ENCODE measurements around the gene NAT14. TPM values are rescaled to one million over a fixed set of nuclear protein-coding genes. Genes with fewer than 3 reads are reported as not detected.
A peak's percentile ranks its signal among the peaks of the same experiment; 100 is the strongest.

Gene NAT14
- total RNA-seq, 1 donor from 2014 or later = 7.3 TPM

DNA sequence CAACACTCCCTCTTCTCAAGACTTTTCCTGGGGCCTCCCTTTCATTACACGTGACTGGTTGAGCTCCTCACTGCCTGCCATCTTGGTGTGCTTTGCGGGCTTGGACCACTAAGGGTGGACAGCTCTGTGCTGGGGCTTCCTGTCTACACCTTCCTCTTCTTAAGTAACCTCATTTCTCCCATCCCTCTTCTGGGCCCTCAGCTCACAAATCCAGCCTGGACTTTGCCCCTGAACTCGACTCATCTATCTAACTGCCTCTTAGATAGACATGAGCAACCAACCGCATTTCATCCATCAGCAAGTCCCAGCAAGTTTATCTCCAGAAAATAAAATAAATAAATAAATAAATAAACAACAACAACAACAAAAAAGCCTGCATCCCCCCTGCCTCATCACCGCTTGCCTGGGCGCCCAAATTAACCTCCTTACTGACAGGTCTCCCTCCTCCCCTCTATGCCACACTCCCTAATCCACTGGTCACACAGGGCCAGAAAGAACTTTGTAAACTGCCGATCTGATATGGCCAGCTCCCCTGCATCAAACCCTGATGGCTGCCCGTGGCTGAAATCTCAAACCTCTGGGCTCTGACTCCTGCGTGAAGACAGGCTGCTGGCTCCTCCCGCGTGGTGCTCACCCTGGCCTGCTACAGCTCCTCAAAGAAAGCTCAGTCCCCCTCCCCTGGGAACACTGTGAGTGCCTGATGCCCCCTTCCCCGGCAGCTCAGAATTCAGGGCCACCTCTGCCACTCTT lies 31.3 kb upstream of the NAT14 start:
- DNase-seq (ENCODE audit: low spot score) = no peak

DNA sequence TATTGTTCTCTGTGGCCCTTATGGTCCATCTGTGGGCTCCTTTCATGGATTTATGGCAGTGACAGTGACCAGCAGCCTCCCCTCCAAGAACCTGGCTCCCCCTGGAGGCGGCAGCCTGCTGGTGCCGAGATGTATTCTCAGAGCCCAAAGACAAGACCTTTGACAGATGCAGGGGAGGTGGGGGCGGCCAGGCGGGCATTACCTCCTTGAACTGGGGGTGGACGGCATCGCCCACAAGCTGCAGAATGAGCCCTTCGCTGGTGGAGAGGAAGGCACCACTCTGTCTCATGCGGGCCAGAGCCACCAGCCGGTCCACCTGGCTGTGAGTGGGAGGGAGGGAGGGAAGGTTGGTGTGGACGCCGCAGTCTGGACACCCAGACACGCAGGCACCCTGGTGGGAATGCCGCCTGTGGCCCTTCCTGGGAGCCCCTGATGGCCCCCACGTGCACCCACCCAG lies 30.2 kb upstream of the NAT14 start:
- no peak for DNase-seq (ENCODE audit: low spot score)

DNA sequence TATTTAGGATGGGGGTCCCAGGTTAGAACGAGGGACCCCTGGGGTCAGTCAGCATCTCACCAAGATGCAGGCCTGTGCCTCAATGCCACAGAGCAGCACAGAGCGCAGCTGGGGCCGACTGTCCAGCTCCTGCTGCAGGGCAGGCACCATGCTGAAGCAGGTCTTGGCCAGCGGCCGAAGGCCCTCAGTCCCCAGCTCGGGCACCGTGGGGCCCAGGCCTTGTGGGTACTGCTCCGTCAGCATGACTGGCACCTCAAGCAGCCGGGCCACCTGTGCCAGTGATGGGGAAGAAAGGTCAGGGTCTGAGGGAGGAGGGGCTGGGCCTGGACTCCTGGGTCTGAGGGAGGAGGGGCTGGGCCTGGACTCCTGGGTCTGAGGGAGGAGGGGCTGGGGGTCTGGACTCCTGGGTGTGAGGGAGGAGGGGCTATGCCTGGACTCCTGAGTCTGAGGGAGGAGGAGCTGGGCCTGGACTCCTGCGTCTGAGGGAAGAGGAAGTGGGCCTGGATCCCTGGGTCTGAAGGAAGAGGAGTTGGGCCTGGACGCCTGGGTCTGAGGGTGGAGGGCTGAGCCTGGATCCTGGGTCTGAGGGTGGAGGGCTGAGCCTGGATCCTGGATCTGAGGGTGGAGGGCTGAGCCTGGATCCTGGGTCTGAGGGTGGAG lies 29.3 kb upstream of the NAT14 start:
- no peak for DNase-seq (ENCODE audit: low spot score)

DNA sequence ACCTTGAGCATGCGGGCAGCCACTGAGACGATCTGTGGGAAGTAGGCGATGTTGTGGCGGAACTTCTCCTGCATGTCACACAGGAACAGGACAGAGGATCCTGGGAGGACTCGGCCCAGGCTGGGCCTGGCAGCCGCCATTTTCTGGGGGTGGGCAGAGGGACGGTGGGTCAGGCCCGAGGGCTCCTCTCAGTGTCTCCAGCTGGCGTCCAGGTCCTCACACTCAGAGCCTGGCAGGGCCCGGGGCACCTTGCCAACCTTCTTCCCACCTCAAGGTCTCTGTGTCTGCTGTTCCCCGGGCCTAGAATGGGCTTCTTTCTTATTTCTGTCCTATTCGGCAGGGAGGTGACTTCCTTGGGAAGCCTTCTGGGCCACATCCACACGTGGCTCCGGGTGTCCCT lies 28.6 kb upstream of the NAT14 start:
- DNase-seq (ENCODE audit: low spot score) = no peak

DNA sequence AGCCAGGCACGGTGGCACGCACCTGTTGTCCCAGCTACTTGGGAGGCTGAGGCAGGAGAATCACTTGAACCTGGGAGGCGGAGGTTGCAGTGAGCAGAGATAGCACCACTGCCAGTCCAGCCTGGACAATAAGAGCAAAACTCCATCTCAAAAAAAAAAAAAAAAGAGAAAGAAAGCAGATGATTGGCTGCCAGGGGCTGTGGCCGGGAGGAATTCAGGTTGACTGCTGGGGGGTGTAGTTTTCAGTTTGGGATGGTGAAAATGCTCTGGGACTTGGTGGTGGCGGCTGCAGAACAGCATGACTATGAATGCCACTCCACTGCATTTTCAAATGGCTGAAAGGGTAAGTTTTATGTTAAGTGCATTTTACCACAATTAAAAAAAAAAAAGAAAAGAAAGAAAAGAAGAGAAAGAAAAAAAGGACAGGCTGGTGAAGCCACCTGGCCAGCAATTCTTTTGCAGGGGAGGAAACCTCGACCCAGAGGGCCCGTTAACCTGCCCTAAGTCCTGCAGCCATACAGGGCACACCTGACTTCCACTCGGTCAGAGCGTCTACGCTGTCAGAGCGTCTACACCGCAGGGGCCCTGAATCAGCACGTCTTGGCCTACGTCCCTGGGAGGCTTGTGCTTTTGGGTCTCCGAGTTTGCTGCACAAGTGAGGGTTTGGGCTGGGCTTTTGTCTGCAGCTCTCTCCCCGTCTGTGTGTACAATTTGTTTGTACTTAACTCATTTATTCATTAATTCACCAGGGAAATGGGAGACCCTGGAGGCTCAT lies 27.1 kb upstream of the NAT14 start:
- no peak for DNase-seq (ENCODE audit: low spot score)

DNA sequence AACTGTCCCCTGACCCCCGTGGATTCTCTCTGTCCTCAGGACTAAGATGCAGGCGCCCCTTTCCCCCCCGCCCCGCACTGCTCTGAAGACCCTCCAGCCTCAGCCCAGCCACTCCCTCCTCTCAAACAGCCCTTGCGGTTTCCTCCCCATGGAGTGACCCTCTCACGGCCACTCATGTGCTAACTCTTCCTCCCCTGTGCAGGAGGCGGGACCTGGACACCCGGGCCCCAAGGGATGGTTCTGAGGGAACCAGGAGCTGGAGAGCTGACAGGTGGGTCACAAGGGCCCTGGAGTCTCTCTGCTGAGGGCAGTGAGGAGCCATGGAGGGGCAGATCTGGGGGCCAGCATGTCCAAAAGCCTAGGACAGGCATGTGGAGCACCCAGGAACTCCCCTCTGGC lies 25.4 kb upstream of the NAT14 start:
- no peak for DNase-seq (ENCODE audit: low spot score)

DNA sequence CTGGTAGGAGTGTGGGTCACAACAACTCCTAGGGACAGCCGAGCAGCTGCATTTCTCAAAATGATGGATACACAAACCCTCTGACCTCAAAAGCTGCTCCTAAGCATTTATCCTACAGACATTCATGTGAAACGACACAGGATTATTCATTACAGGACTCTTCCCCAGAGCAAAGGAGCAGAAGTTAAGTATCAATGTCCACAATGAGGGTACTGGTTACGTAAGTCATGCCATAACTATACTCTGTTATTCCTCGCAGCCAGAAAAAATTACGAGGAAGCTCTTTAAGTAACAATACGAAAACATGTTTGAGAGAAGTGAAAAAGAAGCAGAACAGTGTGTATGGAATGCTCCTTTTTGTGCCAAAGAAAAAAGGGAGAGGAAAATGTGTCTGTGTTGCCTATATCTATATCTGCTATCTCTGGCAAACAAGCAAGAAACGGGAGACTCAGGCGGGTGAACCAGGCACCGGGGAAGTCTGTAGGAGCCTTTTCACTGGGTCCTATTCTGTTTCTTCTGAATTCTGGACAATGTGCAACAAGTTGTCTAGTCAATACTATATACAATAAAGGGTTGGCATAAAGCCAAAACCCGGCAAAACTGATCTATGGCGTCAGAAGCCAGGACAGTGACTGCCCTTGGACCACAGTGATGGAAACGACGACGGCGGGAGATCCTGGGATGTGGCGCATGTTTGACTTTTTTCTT lies 24.9 kb upstream of the NAT14 start:
- DNase-seq (ENCODE audit: low spot score) = no peak

DNA sequence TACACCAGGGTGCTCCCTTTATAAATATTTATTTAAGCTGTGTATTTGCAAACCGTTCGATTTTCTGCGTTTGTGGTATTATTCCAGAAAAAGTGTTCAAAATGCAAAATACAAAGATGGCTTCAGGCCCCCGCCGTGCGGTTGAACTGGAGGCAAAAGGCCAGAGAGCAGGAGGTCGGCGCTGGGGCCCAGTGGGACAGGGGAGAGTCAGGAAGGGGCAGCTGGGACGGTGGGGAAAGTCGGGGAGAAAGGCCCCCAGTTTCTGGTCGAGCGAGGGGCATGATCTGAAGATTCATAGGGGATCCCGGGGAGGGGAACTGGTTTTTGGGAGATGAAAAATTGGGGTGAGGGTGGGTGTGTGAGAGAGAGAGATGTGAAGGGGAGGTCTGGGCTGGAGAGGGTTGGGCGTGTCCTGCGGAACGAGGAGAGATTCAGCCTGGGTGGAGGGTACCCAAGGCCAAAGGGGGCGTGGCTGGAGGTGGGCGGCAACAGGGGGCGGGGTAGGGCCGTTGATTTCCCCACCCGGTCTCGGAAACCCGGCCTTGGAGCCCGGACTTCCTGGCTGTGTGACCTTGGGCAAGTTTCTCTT lies 24.2 kb upstream of the NAT14 start:
- DNase-seq (ENCODE audit: low spot score) = no peak

DNA sequence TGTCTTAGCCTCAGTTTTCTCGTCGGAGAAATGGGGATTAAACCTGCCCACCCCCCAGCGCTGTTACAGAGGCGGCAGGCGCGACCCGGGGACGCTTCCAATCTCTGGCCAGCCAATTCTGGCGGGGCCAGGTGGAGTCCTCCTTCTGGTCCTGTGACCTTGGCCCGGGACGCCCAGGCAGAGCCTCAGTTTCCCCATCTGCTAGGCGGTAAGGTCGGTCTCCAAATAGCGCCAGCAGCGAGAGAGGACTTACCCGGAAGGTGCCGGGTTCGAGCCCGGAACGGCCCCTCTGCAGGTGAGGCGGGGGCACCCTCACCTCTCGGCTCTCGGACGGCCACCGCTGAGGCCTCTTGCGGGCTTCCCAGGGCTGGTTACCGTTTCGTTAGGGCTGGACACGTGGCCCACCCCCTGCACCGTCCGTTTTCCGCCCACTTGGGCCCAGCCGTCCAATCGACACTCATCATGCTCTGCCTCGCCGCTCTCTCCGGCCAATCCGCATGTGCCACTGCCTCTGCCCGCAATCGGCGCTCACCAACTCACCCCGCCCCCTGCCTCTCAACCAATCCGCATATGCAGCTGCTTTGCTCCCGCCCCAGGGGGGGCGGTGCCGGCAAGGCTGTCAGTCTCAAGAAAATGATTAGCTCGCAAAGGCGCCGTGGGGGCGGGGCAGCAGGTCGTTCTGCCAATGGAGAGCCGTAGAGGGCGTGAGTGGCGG lies 23.6 kb upstream of the NAT14 start, which contains the start of gene ISOC2:
Gene ISOC2, minus strand, starts transcription at position 384 of the 715 bp plus-strand sequence. CDS start 5,156 bp downstream, outside the sequence.
- DNase-seq (ENCODE audit: low spot score) = peak; percentile 100

DNA sequence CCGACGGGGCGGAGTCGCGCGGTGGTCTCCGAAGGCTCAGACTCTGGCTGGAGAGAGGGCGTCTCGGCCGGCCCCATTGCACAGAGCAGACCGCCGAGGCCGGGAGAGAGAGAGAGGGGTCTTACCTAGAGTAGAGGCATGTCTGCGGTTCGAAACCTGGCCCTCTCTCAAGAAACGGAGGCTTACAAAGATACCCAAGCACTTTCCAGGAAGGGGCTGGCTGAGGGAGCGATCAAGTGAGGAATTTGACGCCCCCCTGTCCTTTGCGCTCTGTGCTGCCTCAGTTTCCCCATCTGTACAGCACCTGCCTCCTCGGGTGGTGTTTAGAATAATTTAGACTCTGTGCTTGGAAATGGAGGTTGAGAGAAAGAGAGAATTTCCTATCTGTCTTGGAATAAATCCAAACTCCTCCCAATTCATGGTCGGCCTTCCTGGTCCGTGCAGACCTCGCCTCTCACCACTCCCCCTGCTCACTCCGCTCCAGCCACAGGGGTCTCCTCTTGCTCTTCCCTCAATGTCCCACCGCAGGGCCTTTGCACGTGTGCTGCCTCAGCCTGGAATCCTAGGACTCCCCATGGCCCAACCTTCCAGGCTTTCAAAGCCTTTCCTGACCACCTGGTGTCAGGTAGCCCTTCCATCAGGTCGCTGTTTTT lies 22.9 kb upstream of the NAT14 start:
- DNase-seq (ENCODE audit: low spot score) = no peak

DNA sequence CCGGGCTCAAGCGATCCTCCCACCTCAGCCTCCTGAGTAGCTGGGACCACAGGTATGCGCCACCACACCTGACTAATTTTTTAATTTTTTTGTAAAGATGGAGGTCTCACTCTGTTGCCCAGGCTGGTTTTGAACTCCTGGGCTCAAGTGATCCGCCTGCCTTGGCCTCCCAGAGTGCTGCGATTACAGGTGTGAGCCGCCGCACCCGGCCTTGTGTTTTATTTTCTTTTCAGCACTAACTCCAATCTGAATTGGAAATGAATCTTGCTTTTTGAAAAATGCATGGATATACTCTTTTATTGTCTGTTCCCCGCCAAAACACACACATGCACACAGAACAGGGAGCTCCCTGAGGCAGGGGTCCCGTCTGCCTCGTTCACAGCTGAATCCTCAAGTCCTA lies 22.3 kb upstream of the NAT14 start:
- no peak for DNase-seq (ENCODE audit: low spot score)

DNA sequence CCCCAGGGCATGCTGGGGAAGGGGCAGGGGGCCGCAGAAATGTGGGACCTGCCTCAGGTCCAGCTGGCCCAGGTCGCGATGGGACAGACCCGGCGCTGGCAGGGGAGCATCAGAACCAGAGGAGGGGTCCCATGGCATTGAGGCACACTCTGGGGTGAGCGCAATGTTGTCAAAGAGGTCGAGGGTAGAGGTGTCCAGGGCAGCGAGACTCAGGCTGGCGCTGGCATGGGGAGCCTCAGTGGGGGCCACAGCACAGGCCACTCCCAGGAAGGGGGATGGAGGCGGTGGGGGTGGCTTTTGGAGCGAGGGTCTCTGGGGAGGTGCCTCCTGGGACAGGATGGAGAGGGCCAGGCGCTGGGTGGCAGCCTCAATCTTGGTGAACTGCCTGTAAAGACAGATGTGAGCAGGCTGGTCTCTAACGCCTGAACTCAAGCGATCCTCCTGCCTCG lies 21.4 kb upstream of the NAT14 start:
- no peak for DNase-seq (ENCODE audit: low spot score)

DNA sequence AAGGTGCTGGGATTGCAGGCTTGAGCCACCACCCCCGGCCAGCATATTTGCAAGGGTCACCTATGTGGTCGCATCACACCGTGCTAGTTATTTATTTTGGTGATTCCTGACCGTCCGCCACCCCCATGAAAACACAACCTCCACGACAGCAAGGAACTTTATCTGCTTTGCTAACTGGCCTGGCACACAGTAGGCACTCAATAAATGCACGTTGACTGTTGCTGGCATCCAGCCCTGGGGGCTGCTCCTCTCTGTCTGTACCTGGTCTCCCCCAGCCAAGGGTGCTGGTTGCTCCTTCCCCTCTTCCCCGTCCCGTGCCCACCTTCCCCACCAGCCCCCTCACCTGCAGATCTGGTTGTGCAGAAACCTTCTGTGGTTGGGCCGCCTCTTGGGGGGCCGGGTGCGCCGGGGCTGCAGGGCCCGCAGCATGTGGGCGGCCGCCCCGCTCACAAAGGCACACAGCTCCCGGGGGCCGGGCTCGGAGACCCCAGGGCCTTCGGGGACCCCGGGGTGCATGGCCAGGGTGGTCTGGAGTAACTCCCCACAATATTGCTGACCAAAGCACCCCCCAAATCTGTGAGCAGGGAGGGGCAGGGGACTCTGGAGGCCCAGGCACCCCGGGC lies 20.8 kb upstream of the NAT14 start:
- no peak for DNase-seq (ENCODE audit: low spot score)

DNA sequence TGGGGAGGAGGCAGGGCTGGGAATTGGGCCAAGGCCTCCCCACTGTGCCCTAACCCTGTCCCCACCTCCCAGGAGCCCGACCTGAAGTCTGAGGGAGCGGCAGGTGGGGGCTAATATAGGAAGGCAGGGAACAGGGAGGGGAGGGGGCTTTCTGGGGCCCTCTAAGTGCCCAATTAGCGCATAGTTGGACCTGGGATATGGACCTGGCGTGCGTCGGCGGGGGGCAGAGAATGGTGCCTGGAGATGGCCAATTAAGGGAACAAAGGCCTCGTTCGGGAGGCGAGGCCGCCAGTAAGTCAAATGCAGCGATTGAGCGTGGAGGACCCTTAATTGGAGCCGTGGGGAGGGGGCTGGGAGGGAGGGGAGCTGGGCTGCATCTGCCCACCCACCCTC lies 20.3 kb upstream of the NAT14 start, which contains the start of gene C19orf85:
Gene C19orf85, minus strand, starts transcription at position 90 of the 393 bp plus-strand sequence. CDS start 197 bp downstream, outside the sequence.
- no peak for DNase-seq (ENCODE audit: low spot score)

DNA sequence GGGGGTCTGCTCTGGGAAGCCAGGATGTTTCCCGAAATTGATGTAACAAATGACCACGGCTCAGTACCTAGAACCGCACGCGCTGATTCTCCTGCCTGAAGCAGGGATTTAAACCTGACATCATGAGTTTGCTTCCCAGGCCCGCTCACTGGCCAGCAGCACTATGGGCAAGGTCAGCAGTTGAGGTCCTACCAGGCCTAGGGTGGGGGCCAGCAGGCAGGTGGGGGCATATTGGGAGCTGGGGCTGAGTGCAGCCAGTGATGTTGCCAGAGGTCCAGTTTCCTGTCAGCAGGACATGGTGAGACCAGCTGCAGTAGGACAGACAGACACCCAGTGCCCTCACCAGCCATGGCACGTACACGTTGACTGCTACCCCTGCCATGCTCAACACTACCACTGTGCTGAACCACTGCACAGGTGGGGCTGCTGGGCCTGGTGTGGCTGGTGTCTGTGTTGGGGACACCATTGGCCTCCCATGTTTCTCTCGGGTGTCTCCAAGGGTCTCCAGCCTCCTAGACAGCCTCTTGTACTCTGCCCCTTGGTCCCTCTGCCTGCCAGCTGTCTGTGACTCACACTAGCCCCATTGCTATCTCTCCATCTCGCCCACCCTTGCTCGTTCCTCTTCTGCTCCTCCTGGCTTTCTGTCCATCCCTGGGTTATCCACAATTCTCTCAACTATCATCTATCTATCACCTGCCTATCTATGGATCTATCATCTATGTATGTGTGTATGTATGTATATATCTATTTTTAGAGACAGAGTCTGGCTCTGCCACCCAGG lies 19.3 kb upstream of the NAT14 start:
- DNase-seq (ENCODE audit: low spot score) = no peak

DNA sequence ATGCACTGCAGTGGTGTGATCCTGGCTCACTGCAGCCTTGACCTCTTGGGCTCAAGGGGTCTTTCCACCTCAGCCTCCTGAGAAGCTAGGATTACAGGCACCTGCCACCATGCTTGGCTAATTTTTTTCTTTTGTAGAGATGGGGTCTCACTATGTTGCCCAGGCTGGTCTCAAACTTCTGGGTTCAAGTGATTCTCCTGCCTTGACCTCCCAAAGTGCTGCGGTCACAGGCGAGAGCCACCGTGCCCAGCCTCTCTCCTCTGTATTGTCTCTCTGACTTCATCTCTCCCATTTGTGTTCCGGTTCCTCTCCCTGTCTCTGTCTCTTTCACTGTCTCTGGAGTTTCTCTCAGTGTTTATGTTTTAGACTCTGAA lies 18.8 kb upstream of the NAT14 start:
- DNase-seq (ENCODE audit: low spot score) = no peak

DNA sequence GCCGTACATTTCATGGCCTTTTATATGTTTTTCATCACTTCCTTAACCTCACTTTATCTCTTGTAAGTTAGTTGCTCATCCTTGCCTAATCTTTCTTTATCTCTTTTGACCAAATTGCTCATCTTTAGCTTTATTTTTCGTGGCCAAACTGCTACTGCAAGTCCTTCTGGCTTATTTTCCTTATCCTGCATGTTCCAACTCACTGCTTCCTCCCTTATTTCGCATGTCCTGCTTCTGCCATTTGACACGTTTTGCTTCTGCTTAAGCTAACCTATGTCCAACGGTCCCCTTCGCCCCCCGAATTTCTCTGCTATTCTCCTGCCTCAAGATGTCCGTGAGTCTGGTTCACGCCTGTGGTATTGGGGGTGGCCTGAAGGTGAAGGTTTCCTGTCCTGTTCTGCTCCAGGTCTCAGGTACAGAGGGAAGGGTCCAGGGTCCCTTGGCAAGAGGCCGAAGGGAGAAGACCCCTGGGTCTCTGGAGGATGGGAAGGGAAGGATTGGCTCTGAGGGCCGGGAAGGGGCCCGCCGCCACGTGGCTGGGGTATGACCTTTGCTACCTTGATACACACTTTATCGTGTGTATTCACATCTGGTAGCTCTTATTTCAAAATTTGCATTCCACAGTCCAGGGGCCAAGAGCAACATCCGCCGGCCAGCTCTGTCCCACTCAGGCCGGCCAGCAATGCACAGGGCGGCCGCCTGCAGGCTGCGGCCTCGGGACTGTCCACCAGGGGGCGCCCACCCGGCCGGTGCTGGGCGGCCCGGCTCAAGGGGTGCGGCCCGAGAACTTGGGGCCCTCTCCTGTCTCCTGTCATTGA lies 17.5 kb upstream of the NAT14 start:
- DNase-seq (ENCODE audit: low spot score) = no peak

DNA sequence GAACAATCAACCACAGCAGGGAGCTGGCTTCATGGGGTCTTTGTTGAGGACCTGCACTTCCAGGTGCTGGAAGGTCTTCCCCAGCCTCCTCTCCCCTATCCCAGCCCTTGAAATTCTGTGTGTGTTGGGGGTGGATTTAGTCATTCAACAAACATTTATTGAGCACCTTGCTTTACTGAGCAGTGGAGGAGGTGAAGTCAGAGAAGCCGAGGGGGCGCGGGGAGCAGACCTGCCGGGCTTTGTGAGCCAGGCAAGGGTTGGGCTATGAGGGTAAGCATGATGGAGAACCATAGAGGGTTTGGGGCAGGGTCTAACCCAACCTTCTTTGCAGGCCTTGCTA lies 17.0 kb upstream of the NAT14 start:
- no peak for DNase-seq (ENCODE audit: low spot score)
